Astrocyte (in vitro differentiated cells and primary cell): Measurements from ENCODE around the gene MIB2. TPM values are rescaled to one million over a fixed set of nuclear protein-coding genes. Genes with fewer than 3 reads are reported as not detected.

Experiments used
- DNase-seq: peaks from one replicate; pipeline ENCODE4 v3.0.0-alpha.2; 2010; ENCODE audit warnings: low read depth
- FAIRE-seq: peaks from 2 replicates; lab custom pipeline; 2011; peaks lifted over from hg19 to GRCh38; lab: Jason Lieb, UNC
- H2AFZ ChIP-seq: 2 replicates; pipeline ENCODE4 v1.6.0; 2012; ENCODE audit warnings: low read depth, low read length, inconsistent platforms
- H3K27ac ChIP-seq: 2 replicates; pipeline ENCODE4 v1.5.1; 2011; ENCODE audit warnings: low read depth, low read length, inconsistent platforms
- H3K27me3 ChIP-seq: 2 replicates; pipeline ENCODE4 v1.6.0; 2011; ENCODE audit warnings: low read length, inconsistent platforms; ENCODE audit not compliant: insufficient read depth
- H3K36me3 ChIP-seq: 2 replicates; pipeline ENCODE4 v1.5.1; 2011; ENCODE audit warnings: low read length, inconsistent platforms; ENCODE audit not compliant: insufficient read depth
- H3K4me1 ChIP-seq: 2 replicates; pipeline ENCODE4 v1.5.1; 2011; ENCODE audit warnings: low read length, inconsistent platforms; ENCODE audit not compliant: insufficient read depth
- H3K4me2 ChIP-seq: 2 replicates; pipeline ENCODE4 v1.6.0; 2012; ENCODE audit warnings: low read length, inconsistent platforms
- H3K4me3 ChIP-seq: 2 replicates; pipeline ENCODE4 v1.5.1; 2011; ENCODE audit warnings: low read depth, mild to moderate bottlenecking, low read length, inconsistent platforms; ENCODE audit not compliant: insufficient read depth
- H3K79me2 ChIP-seq: 2 replicates; pipeline ENCODE4 v1.6.0; 2012; ENCODE audit warnings: mild to moderate bottlenecking, low read length, inconsistent platforms; ENCODE audit not compliant: insufficient read depth
- H3K9ac ChIP-seq: 2 replicates; pipeline ENCODE4 v1.6.0; 2012; ENCODE audit warnings: mild to moderate bottlenecking, low read length, inconsistent platforms
- H3K9me3 ChIP-seq: 2 replicates; pipeline ENCODE4 v1.5.1; 2012; ENCODE audit warnings: low read depth, mild to moderate bottlenecking, low read length, inconsistent platforms; ENCODE audit not compliant: insufficient read depth
- H4K20me1 ChIP-seq: 2 replicates; pipeline ENCODE4 v1.6.0; 2012; ENCODE audit warnings: low read length, inconsistent platforms; ENCODE audit not compliant: insufficient read depth
- H3K27ac Mint-ChIP-seq: one replicate; pipeline ENCODE4 v1.8.0; 2021; ENCODE audit warnings: mild to moderate bottlenecking, mixed read lengths; ENCODE audit not compliant: unreplicated experiment
- H3K27me3 Mint-ChIP-seq: one replicate; pipeline ENCODE4 v1.8.0; 2021; ENCODE audit warnings: low read depth, mixed read lengths; ENCODE audit not compliant: unreplicated experiment
- H3K36me3 Mint-ChIP-seq: one replicate; pipeline ENCODE4 v1.8.0; 2021; ENCODE audit warnings: low read depth, mixed read lengths; ENCODE audit not compliant: unreplicated experiment
- H3K4me1 Mint-ChIP-seq: one replicate; pipeline ENCODE4 v1.8.0; 2021; ENCODE audit warnings: low read depth, mixed read lengths; ENCODE audit not compliant: unreplicated experiment
- H3K4me3 Mint-ChIP-seq: one replicate; pipeline ENCODE4 v1.8.0; 2021; ENCODE audit warnings: mild to moderate bottlenecking, moderate library complexity, mixed read lengths; ENCODE audit not compliant: unreplicated experiment
- H3K9me3 Mint-ChIP-seq: one replicate; pipeline ENCODE4 v1.8.0; 2021; ENCODE audit warnings: mild to moderate bottlenecking, mixed read lengths; ENCODE audit not compliant: unreplicated experiment
- CTCF ChIP-seq: IDR thresholded peaks from 2 replicates; pipeline ENCODE4 v1.5.1; 2011; ENCODE audit warnings: low read depth, mild to moderate bottlenecking, inconsistent platforms, low read length, moderate library complexity; ENCODE audit not compliant: insufficient read depth
- EZH2 ChIP-seq: IDR thresholded peaks from 2 replicates; pipeline ENCODE4 v1.6.1; 2012; ENCODE audit warnings: mild to moderate bottlenecking, low read length, inconsistent platforms; ENCODE audit not compliant: insufficient read depth
- total RNA-seq: library from RNA; stranded (reverse); gene quantifications from 2 replicates; pipeline ENCODE4 v1.2.1, GENCODE V29; 2021

MIB2 gene
- total RNA-seq, 1 donor from 2014 or later = 80.1 TPM

DNA sequence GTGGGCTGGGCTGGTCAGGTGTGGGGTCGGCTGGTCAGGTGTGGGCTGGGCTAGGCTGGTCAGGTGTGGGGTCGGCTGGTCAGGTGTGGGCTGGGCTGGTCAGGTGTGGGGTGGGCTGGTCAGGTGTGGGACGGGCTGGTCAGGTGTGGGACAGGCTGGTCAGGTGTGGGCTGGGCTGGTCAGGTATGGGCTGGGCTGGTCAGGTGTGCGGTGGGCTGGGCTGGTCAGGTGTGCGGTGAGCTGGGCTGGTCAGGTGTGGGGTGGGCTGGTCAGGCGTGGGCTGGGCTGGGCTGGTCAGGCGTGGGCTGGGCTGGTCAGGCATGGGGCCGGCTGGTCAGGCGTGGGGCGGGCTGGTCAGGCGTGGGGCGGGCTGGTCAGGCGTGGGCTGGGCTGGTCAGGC, 9.1 kb upstream of the MIB2 start:
- FAIRE-seq = no peak
- Mint-ChIP-seq H3K4me3 (no peak overlapping the region), H3K27me3 (peaks cover 25% of the 10 kb centered on the region), H3K9me3 (no peaks in the 10 kb centered on the region), H3K4me1 (peaks cover 7% of the 10 kb centered on the region), H3K36me3 (peaks cover 2% of the 10 kb centered on the region), H3K27ac (no peak overlapping the region)
- TF ChIP-seq EZH2 (no peak), CTCF (no peak)
- Histone ChIP-seq H2AFZ (no peak overlapping the region), H3K79me2 (no peaks in the 10 kb centered on the region), H3K27me3 (peaks cover 2% of the 10 kb centered on the region), H4K20me1 (no peaks in the 10 kb centered on the region), H3K4me3 (no peak overlapping the region), H3K4me1 (no peaks in the 10 kb centered on the region), H3K9ac (no peak overlapping the region), H3K27ac (no peak overlapping the region), H3K36me3 (no peaks in the 10 kb centered on the region), H3K4me2 (no peak overlapping the region), H3K9me3 (no peaks in the 10 kb centered on the region)
- DNase-seq = no peak

GRCh38 chr1:1609822-1610485, 5.3 kb upstream of the MIB2 start:
- Histone ChIP-seq H2AFZ (no peak overlapping the region), H4K20me1 (peaks cover 22% of the 10 kb centered on the region), H3K27ac (no peak overlapping the region), H3K36me3 (no peaks in the 10 kb centered on the region), H3K4me1 (peaks cover 14% of the 10 kb centered on the region), H3K27me3 (no peaks in the 10 kb centered on the region), H3K4me3 (no peak overlapping the region), H3K9me3 (no peaks in the 10 kb centered on the region), H3K79me2 (peaks cover 16% of the 10 kb centered on the region), H3K4me2 (no peak overlapping the region), H3K9ac (no peak overlapping the region)
- DNase-seq (no peak), FAIRE-seq (no peak)
- H3K9me3 Mint-ChIP-seq = no peaks in the 10 kb centered on the region
- peak overlapping the region; percentile 41 for H3K27ac Mint-ChIP-seq
- TF ChIP-seq CTCF = no peak
- no peak for TF ChIP-seq EZH2
- peaks cover 4% of the 10 kb centered on the region for H3K36me3 Mint-ChIP-seq
- H3K27me3 Mint-ChIP-seq = peaks cover 7% of the 10 kb centered on the region
- H3K4me1 Mint-ChIP-seq = peaks cover 11% of the 10 kb centered on the region
- H3K4me3 Mint-ChIP-seq = no peak overlapping the region

DNA sequence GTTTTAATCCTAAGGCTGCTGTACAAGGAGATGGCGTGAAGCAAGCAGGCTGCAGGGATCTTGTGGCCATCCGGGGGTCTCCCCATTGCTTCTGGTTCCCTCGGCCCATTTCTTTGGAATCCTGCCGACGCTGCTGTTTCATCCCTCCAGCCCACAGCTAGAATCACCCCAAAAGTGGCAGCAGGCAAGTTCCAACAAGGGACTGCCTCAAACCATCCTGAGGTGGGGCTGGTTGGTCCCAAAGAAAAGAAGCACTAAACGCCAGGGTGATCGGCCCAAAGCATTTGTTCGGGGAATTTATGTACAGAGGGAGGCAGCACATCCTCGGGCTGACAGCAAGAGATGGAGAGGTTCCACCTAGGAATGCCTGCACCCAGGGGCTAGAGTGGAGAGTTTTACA, 4.5 kb upstream of the MIB2 start:
- H3K4me3 ChIP-seq = no peak overlapping the region
- H3K4me1 ChIP-seq = peaks cover 14% of the 10 kb centered on the region
- no peak overlapping the region for H3K4me2 ChIP-seq
- Mint-ChIP-seq H3K36me3 (peaks cover 4% of the 10 kb centered on the region), H3K9me3 (no peaks in the 10 kb centered on the region), H3K4me1 (peaks cover 11% of the 10 kb centered on the region), H3K27me3 (peaks cover 6% of the 10 kb centered on the region), H3K27ac (no peak overlapping the region), H3K4me3 (no peak overlapping the region)
- H3K27me3 ChIP-seq = no peaks in the 10 kb centered on the region
- DNase-seq = no peak
- H2AFZ ChIP-seq = no peak overlapping the region
- FAIRE-seq = no peak
- H3K9me3 ChIP-seq = no peaks in the 10 kb centered on the region
- peaks cover 23% of the 10 kb centered on the region for H4K20me1 ChIP-seq
- peaks cover 17% of the 10 kb centered on the region for H3K79me2 ChIP-seq
- H3K9ac ChIP-seq = no peak overlapping the region
- no peak for TF ChIP-seq EZH2
- TF ChIP-seq CTCF = no peak
- H3K36me3 ChIP-seq = no peaks in the 10 kb centered on the region
- no peak overlapping the region for H3K27ac ChIP-seq
